ENCODE results near the gene TULP4. TPM values are rescaled to one million over a fixed set of nuclear protein-coding genes. Genes with fewer than 3 reads are reported as not detected.
"Not testable (repeated sequence)": the region's sequence is repeated elsewhere in the genome, so short reads cannot be mapped to it uniquely, and the experiment has no call there.

The TULP4 gene
- total RNA-seq, 1 donor = 105 TPM

DNA sequence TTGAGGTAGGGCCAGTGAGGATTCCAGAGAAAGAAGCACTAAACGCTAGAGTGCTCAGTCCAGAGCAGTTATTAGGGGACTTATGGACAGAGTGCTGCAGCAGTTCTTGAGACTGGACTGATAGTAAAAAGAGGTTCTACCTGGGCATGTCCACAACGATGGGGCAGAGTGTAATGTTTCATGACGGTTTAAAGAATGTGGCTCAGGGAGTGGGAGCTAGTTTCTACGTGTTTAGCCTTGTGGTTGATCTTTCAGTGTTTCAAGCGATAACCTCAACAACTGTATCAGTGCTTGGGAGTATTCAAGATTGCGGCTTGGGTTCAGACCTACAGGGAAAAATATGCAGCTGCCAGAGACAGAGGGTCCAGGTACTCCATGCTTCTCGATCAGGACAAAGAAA, 67.1 kb downstream of the TULP4 start:
- H3K9me3 ChIP-seq (ENCODE audit: low read depth, low read length) = no peaks in the 10 kb centered on the region
- H3K4me1 ChIP-seq (ENCODE audit: insufficient read depth, low read length) = no peaks in the 10 kb centered on the region
- no peak overlapping the region for H3K4me3 ChIP-seq (ENCODE audit: low read length)
- no peaks in the 10 kb centered on the region for H3K27me3 ChIP-seq (ENCODE audit: insufficient read depth, low read length)

- H3K4me3 ChIP-seq (ENCODE audit: low read length) = no peak overlapping the region
- no peaks in the 10 kb centered on the region for H3K9me3 ChIP-seq (ENCODE audit: low read depth, low read length)
- no peaks in the 10 kb centered on the region for H3K27me3 ChIP-seq (ENCODE audit: insufficient read depth, low read length)
- no peaks in the 10 kb centered on the region for H3K4me1 ChIP-seq (ENCODE audit: insufficient read depth, low read length)
Observed at GRCh38 chr6:158381214-158381613, 68.9 kb downstream of the TULP4 start.

DNA sequence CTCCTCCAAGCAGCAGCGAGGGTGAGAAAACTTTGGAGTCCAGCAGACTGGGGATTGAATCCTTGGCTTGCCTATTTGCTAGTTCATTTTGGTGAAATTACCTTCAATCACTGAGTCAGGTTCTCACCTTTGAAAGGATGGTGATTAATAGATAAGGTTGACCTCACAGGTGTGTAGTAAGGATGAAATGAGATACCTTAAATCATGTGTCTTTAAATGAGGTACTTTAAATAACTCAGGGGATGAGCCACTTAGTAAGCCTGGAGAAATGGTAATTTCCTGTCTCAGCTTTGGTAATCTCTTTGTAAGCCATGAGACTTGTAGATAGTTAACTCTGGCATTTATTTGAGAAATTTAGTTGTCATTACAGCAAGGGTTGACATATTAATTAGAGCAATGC, 70.2 kb downstream of the TULP4 start:
- no peak overlapping the region for H3K4me3 ChIP-seq (ENCODE audit: low read length)
- no peaks in the 10 kb centered on the region for H3K4me1 ChIP-seq (ENCODE audit: insufficient read depth, low read length)
- no peaks in the 10 kb centered on the region for H3K9me3 ChIP-seq (ENCODE audit: low read depth, low read length)
- H3K27me3 ChIP-seq (ENCODE audit: insufficient read depth, low read length) = no peaks in the 10 kb centered on the region

- Histone ChIP-seq H3K4me3 (ENCODE audit: low read length) (no peak overlapping the region), H3K9me3 (ENCODE audit: low read depth, low read length) (no peaks in the 10 kb centered on the region), H3K4me1 (ENCODE audit: insufficient read depth, low read length) (no peaks in the 10 kb centered on the region), H3K27me3 (ENCODE audit: insufficient read depth, low read length) (no peaks in the 10 kb centered on the region)
Observed at GRCh38 chr6:158383057-158383456, 70.8 kb downstream of the TULP4 start.

- H3K27me3 ChIP-seq (ENCODE audit: insufficient read depth, low read length) = no peaks in the 10 kb centered on the region
- H3K4me1 ChIP-seq (ENCODE audit: insufficient read depth, low read length) = no peaks in the 10 kb centered on the region
- H3K9me3 ChIP-seq (ENCODE audit: low read depth, low read length) = no peaks in the 10 kb centered on the region
- no peak overlapping the region for H3K4me3 ChIP-seq (ENCODE audit: low read length)
Observed at GRCh38 chr6:158383542-158383941, 71.3 kb downstream of the TULP4 start.

GRCh38 chr6:158384671-158385110, 72.4 kb downstream of the TULP4 start:
- H3K27me3 ChIP-seq (ENCODE audit: insufficient read depth, low read length) = no peaks in the 10 kb centered on the region
- H3K9me3 ChIP-seq (ENCODE audit: low read depth, low read length) = no peaks in the 10 kb centered on the region
- H3K4me3 ChIP-seq (ENCODE audit: low read length) = no peak overlapping the region
- H3K4me1 ChIP-seq (ENCODE audit: insufficient read depth, low read length) = no peaks in the 10 kb centered on the region

GRCh38 chr6:158387036-158387435, 74.8 kb downstream of the TULP4 start:
- no peaks in the 10 kb centered on the region for H3K9me3 ChIP-seq (ENCODE audit: low read depth, low read length)

DNA sequence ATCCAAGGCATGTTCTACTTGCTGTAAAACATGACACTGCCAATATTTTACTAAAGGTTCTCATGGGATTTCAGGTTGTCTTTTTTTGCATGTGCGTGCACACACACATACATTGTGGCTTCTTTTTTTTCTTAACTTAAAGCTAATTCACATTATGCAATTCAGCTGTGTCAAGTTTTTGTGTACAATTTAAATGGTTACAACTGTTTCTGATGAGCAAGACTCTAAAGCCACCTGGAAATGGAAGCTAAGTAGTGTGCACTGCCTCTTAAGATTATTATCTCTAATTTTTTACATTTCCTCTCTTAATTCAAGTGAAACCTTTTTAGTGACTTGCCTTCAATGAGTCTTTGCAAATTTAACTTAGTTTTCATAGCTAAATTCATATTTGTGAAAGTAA, 75.3 kb downstream of the TULP4 start:
- Histone ChIP-seq H3K27me3 (ENCODE audit: insufficient read depth, low read length) (no peaks in the 10 kb centered on the region), H3K4me1 (ENCODE audit: insufficient read depth, low read length) (no peaks in the 10 kb centered on the region), H3K9me3 (ENCODE audit: low read depth, low read length) (no peaks in the 10 kb centered on the region), H3K4me3 (ENCODE audit: low read length) (no peak overlapping the region)

More at GRCh38 chr6:158387036-158387435, 74.8 kb downstream of the TULP4 start:
- H3K27me3 ChIP-seq (ENCODE audit: insufficient read depth, low read length) = no peaks in the 10 kb centered on the region
- H3K4me1 ChIP-seq (ENCODE audit: insufficient read depth, low read length) = no peaks in the 10 kb centered on the region
- H3K4me3 ChIP-seq (ENCODE audit: low read length) = no peak overlapping the region

DNA sequence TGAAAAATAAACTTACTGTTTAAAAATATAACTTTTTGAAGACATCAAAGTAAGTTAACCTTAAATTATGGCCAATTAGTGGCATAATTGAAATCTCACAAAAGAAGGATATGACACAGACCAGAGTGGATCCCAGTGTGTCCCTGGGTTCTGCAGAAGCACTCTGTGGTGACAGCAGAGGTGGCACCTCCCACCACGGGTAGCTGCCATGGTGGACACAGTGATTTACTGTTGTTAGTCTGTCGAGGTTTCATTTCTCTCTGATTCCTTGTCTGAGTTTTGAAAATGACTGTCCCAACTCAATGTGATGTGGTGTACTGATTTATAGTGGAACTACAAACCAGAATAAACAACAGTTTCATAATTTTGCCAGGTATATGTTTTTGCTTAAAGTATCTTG, 76.5 kb downstream of the TULP4 start:
- H3K27me3 ChIP-seq (ENCODE audit: insufficient read depth, low read length) = no peaks in the 10 kb centered on the region
- H3K9me3 ChIP-seq (ENCODE audit: low read depth, low read length) = no peaks in the 10 kb centered on the region
- no peaks in the 10 kb centered on the region for H3K4me1 ChIP-seq (ENCODE audit: insufficient read depth, low read length)
- H3K4me3 ChIP-seq (ENCODE audit: low read length) = no peak overlapping the region

DNA sequence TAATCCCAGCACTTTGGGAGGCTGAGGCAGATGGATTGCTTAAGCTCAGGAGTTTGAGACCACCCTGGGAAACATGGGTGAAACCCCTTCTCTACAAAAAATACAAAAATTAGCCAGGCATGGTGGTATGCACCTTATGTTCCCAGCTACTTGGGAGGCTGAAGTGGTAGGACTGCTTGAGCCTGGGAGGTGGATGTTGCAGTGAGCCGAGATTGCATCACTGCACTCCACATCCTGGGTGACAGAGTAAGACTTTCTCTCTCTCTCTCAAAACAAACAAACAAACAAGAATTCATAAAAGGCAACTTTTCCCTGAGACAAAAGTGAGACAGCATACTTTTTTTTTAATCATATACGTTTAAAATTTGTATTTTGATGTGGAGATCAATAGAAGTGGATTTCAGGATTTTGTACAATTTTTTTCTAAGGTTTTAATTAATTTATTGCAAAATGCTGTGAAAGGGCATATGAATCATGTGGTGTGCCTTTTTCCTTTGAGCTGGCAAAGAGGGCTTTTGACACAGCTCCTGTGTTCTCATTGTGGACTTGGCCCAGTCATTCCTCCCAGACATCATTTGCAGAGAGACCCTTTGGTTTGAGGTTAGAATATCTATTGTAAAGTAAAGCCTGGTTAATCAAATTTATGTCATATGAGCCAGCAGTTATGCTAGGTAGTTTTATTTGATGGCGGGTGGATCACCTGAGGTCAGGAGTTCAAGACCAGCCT, 77.1 kb downstream of the TULP4 start:
- Histone ChIP-seq H3K4me3 (ENCODE audit: low read length) (no peak overlapping the region), H3K27me3 (ENCODE audit: insufficient read depth, low read length) (no peaks in the 10 kb centered on the region), H3K9me3 (ENCODE audit: low read depth, low read length) (no peaks in the 10 kb centered on the region), H3K4me1 (ENCODE audit: insufficient read depth, low read length) (no peaks in the 10 kb centered on the region)

GRCh38 chr6:158391276-158391675, 79.0 kb downstream of the TULP4 start:
- H3K4me1 ChIP-seq (ENCODE audit: insufficient read depth, low read length) = no peaks in the 10 kb centered on the region
- no peak overlapping the region for H3K4me3 ChIP-seq (ENCODE audit: low read length)
- no peaks in the 10 kb centered on the region for H3K9me3 ChIP-seq (ENCODE audit: low read depth, low read length)
- H3K27me3 ChIP-seq (ENCODE audit: insufficient read depth, low read length) = no peaks in the 10 kb centered on the region

- not testable (repeated sequence) for H3K27me3 ChIP-seq (ENCODE audit: insufficient read depth, low read length); H3K4me3 ChIP-seq (ENCODE audit: low read length); H3K4me1 ChIP-seq (ENCODE audit: insufficient read depth, low read length); H3K9me3 ChIP-seq (ENCODE audit: low read depth, low read length)
Observed at GRCh38 chr6:158391977-158392376, 79.7 kb downstream of the TULP4 start.

DNA sequence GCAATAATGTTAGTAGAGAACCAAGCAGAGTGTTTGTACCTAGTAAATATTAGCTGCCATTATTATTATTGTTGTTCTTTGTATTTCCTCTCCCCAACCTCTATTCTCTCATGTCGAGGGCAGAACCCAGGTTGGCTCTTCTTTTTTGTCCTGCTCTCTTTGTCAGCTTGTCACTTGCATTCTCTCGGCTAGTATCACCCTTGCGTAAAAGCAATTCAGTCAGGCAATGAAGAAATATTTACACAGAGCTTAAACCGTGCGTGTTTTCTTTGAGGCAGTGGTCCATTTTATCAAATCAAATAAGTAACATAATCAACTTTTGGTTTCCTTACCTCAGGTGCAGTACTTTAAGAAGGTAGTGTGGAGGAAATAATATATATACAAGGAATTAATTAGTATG, 83.9 kb downstream of the TULP4 start:
- Histone ChIP-seq H3K4me3 (ENCODE audit: low read length) (no peak overlapping the region), H3K4me1 (ENCODE audit: insufficient read depth, low read length) (no peaks in the 10 kb centered on the region), H3K9me3 (ENCODE audit: low read depth, low read length) (no peaks in the 10 kb centered on the region), H3K27me3 (ENCODE audit: insufficient read depth, low read length) (no peaks in the 10 kb centered on the region)

- Histone ChIP-seq H3K4me3 (ENCODE audit: low read length) (no peak overlapping the region), H3K9me3 (ENCODE audit: low read depth, low read length) (no peaks in the 10 kb centered on the region), H3K4me1 (ENCODE audit: insufficient read depth, low read length) (no peaks in the 10 kb centered on the region), H3K27me3 (ENCODE audit: insufficient read depth, low read length) (no peaks in the 10 kb centered on the region)
Observed at GRCh38 chr6:158397578-158397977, 85.3 kb downstream of the TULP4 start.

GRCh38 chr6:158398252-158399024, 86.2 kb downstream of the TULP4 start:
- no peak overlapping the region for H3K4me3 ChIP-seq (ENCODE audit: low read length)
- no peaks in the 10 kb centered on the region for H3K27me3 ChIP-seq (ENCODE audit: insufficient read depth, low read length)
- no peaks in the 10 kb centered on the region for H3K9me3 ChIP-seq (ENCODE audit: low read depth, low read length)
- H3K4me1 ChIP-seq (ENCODE audit: insufficient read depth, low read length) = no peaks in the 10 kb centered on the region
